GM19351 (cell line): ENCODE measurements around the gene CRELD2.

ENCODE experiments used
- ATAC-seq: cut with Tn5 transposase; IDR thresholded peaks from one replicate; pipeline ENCODE4 v1.9.1; 2021; ENCODE audit warnings: mild to moderate bottlenecking, moderate library complexity; ENCODE audit not compliant: unreplicated experiment

The CRELD2 gene

GRCh38 chr22:49910229-49911155 lies 7.9 kb upstream of the CRELD2 start:
- no peak for ATAC-seq

- ATAC-seq, result no peak
Observed at GRCh38 chr22:49911881-49912625, 6.4 kb upstream of the CRELD2 start.

- ATAC-seq, result no peak
Observed at GRCh38 chr22:49913026-49913425, 5.4 kb upstream of the CRELD2 start.

GRCh38 chr22:49913446-49913845 lies 5.0 kb upstream of the CRELD2 start:
- ATAC-seq, result no peak

- ATAC-seq, result no peak
Observed at GRCh38 chr22:49914256-49914655, 4.2 kb upstream of the CRELD2 start.

- ATAC-seq, result no peak
Observed at GRCh38 chr22:49915610-49916009, 2.8 kb upstream of the CRELD2 start.

GRCh38 chr22:49916831-49917230 lies 1.6 kb upstream of the CRELD2 start:
- no peak for ATAC-seq

GRCh38 chr22:49918911-49919881 lies 762 bp downstream of the CRELD2 start:
- no peak for ATAC-seq

- no peak for ATAC-seq
Observed at GRCh38 chr22:49920859-49921258, 2.4 kb downstream of the CRELD2 start.

GRCh38 chr22:49921508-49922278 lies 3.3 kb downstream of the CRELD2 start:
- no peak for ATAC-seq

- ATAC-seq, result no peak
Observed at GRCh38 chr22:49922484-49922883, 4.0 kb downstream of the CRELD2 start.

- no peak for ATAC-seq
Observed at GRCh38 chr22:49922926-49923325, 4.5 kb downstream of the CRELD2 start.

- ATAC-seq, result no peak
Observed at GRCh38 chr22:49923445-49923844, 5.0 kb downstream of the CRELD2 start.

GRCh38 chr22:49924113-49924833 lies 5.8 kb downstream of the CRELD2 start:
- no peak for ATAC-seq

- ATAC-seq, result no peak
Observed at GRCh38 chr22:49925525-49926128, 7.2 kb downstream of the CRELD2 start.

- no peak for ATAC-seq
Observed at GRCh38 chr22:49926916-49927315, 8.5 kb downstream of the CRELD2 start.

GRCh38 chr22:49927483-49928184 lies 9.2 kb downstream of the CRELD2 start:
- no peak for ATAC-seq

GRCh38 chr22:49928185-49928495 lies 9.7 kb downstream of the CRELD2 start:
- ATAC-seq, result no peak
